Cardiac muscle cell (in vitro differentiated cells and primary cell): ENCODE data around the gene WFS1. TPM values are rescaled to one million over a fixed set of nuclear protein-coding genes. Genes with fewer than 3 reads are reported as not detected.

Experiments
- DNase-seq, 2 donors: peaks; one replicate each; pipeline versions ENCODE4 v3.0.0 to v3.0.0-alpha.2; 2010 to 2017; ENCODE audit warnings: low read depth in 1 of 2, low spot score in 1 of 2
- H3K27ac ChIP-seq: fragments of 200-600 bp; sonication (generic); 2 replicates; pipeline ENCODE4 v1.5.1; 2016
- H3K27me3 ChIP-seq: fragments of 200-600 bp; sonication (generic); 2 replicates; pipeline ENCODE4 v1.6.0; 2016; ENCODE audit warnings: control low read depth
- H3K36me3 ChIP-seq: fragments of 200-600 bp; sonication (generic); 2 replicates; pipeline ENCODE4 v1.5.1; 2016; ENCODE audit warnings: control low read depth
- H3K4me1 ChIP-seq: fragments of 200-600 bp; sonication (generic); 2 replicates; pipeline ENCODE4 v1.8.1; 2017; ENCODE audit warnings: low read depth, mild to moderate bottlenecking, mixed run types
- H3K4me3 ChIP-seq: fragments of 200-600 bp; sonication (generic); 2 replicates; pipeline ENCODE4 v1.5.1; 2016; ENCODE audit warnings: mild to moderate bottlenecking
- H3K9me3 ChIP-seq: fragments of 200-600 bp; sonication (generic); 2 replicates; pipeline ENCODE4 v1.5.1; 2017; ENCODE audit warnings: low read depth, mild to moderate bottlenecking, control low read depth
- CTCF ChIP-seq: IDR thresholded peaks from 2 replicates; pipeline ENCODE4 v1.5.1; 2012; ENCODE audit warnings: low read depth, mild to moderate bottlenecking, low read length
- polyA plus RNA-seq: library from polyadenylated mRNA; unstranded; fragments of >200 nt; fragmentation: Nextera tagmentation; extraction: Ambion mirVana; gene quantifications from 2 replicates; pipeline ENCODE4 v1.2.1, GENCODE V29; 2016
- total RNA-seq: library from RNA; depleted of rRNA; stranded (reverse); fragments of >200 nt; gene quantifications from 2 replicates; pipeline ENCODE4 v1.2.3, GENCODE V29; 2016

Gene WFS1
- total and polyA plus RNA-seq, 2 experiments from 2014 or later: 29.0 to 30.4 TPM

- no peak overlapping the region for H3K4me3 ChIP-seq
- no peak for DNase-seq
- no peaks in the 10 kb centered on the region for H3K36me3 ChIP-seq
- no peaks in the 10 kb centered on the region for H3K9me3 ChIP-seq
- H3K27me3 ChIP-seq: peaks cover 9% of the 10 kb centered on the region
- no peak overlapping the region for H3K27ac ChIP-seq
- no peak for TF ChIP-seq CTCF
- H3K4me1 ChIP-seq: no peaks in the 10 kb centered on the region
Measured at GRCh38 chr4:6338951-6339817, 69.5 kb downstream of the WFS1 start.

GRCh38 chr4:6339818-6340445, 70.3 kb downstream of the WFS1 start:
- no peak for DNase-seq
- Histone ChIP-seq H3K9me3 (no peaks in the 10 kb centered on the region), H3K36me3 (no peaks in the 10 kb centered on the region), H3K4me1 (no peaks in the 10 kb centered on the region), H3K27ac (no peak overlapping the region), H3K27me3 (peaks cover 9% of the 10 kb centered on the region), H3K4me3 (no peak overlapping the region)
- no peak for TF ChIP-seq CTCF

GRCh38 chr4:6340446-6341015, 70.9 kb downstream of the WFS1 start:
- H3K4me3 ChIP-seq: no peak overlapping the region
- TF ChIP-seq CTCF: no peak
- no peaks in the 10 kb centered on the region for H3K9me3 ChIP-seq
- H3K27me3 ChIP-seq: peaks cover 9% of the 10 kb centered on the region
- no peaks in the 10 kb centered on the region for H3K36me3 ChIP-seq
- no peak overlapping the region for H3K27ac ChIP-seq
- H3K4me1 ChIP-seq: no peaks in the 10 kb centered on the region
- DNase-seq: no peak

DNA sequence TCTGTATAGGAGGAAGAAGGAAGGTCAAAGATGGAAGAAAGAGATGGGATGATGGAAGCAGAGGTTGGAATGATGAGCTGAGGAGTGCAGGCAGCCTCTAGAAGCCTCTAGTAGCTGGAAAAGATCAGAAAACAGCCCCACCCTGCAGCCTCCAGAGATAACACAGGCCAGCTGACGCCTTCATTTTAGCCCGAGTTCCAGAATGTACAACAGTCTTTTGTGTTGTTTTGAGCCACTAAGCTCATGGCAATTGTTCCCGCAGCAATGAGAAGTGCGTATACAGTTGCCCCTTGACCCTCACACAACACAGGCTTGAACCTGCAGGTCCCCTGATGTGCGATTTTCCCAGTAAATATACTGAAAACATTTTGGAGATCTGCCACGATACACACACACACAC, 72.0 kb downstream of the WFS1 start:
- TF ChIP-seq CTCF: no peak
- DNase-seq: no peak
- Histone ChIP-seq H3K4me3 (no peak overlapping the region), H3K27ac (no peak overlapping the region), H3K4me1 (no peaks in the 10 kb centered on the region), H3K9me3 (no peaks in the 10 kb centered on the region), H3K36me3 (no peaks in the 10 kb centered on the region), H3K27me3 (peaks cover 9% of the 10 kb centered on the region)

DNA sequence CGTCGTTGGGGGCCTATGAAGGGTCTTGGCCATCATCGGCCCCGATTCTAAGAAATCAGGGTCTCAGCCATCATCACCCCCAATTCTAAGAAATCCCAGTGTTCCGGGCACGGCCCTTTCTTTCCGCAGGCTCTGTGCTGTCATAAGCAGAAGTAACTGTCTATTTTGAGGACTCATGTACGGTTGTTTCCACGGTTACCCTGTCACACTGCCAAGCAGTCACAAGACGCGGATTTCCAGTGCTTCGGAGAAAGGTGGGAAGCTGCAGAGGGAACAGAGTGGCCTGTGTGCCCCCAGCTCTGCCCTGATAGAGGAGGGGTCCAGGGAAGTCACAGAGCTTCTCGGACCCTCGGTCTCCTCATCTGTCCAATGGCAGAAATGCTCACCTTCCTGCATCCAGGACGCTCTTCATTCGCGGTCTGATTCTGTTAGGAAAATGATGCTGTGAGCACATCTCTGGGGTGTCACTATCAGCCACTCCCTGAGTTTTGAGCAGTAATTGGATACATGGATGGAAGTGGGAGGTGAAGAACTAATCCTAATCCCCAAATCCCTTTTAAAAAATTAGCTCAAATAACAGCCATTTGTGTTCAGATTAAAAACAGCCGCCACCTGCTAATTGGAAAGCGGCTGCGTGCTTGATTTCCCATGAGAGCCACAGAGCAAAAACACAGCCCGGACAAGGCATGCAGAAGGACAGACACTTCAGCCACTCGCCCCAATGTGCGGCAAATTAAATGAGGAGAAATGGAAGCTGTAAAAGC, 73.1 kb downstream of the WFS1 start:
- no peaks in the 10 kb centered on the region for H3K4me1 ChIP-seq
- H3K9me3 ChIP-seq: no peaks in the 10 kb centered on the region
- no peak overlapping the region for H3K4me3 ChIP-seq
- no peak for TF ChIP-seq CTCF
- no peaks in the 10 kb centered on the region for H3K36me3 ChIP-seq
- DNase-seq: peak; percentile 10 to 25
- H3K27me3 ChIP-seq: peaks cover 5% of the 10 kb centered on the region
- no peak overlapping the region for H3K27ac ChIP-seq
